ENCODE results near the gene CCL17. TPM values are rescaled to one million over a fixed set of nuclear protein-coding genes. Genes with fewer than 3 reads are reported as not detected.
A peak's percentile ranks its signal among the peaks of the same experiment; 100 is the strongest.

CCL17 gene
- total RNA-seq, 6 donors from 2014 or later, result 2.8 to 24.2 (median 5.8) TPM; not detected in 3

DNA sequence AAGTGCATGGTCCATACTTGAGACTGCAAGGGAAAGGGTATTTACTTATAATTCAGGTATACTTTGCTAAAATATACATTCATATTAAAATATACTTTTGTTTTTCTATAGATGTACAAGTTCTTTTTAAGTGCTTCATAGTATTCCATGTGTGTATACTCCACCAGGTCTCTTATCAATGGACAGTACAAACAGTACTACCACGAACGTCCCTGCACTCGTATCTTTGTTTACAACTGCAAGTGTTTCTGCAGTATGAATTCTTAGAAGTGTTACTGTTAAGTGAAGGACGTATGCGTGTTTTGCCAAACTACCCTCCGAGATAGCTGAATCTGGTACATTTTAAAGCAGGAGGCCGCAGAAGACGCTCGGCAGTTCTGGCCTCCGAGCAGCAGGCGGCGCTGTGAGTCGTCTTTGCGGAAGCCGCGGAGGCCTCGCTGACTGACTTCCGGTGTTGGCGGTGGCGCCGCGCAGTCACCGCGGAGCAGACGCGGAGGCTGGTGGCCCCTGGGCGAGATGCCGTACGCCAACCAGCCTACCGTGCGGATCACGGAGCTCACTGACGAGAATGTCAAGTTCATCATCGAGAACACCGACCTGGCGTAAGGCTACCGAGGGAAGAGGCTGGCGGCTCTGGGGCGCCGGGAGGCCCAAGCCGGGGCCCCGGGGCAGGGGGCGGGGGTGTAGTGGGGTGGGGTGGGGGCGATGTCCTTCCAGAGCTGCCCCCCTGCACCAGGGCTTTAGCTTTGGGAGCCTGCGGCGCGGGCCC lies 57.8 kb downstream of the CCL17 start, which contains the start of gene POLR2C:
Gene POLR2C, plus strand, starts transcription at position 471 of the 769 bp plus-strand sequence. Its CDS starts 46 bp downstream, at position 517.
- WGBS, 2 donors, result 2 to 8% methylated on average over 9 to 23 of the region's 47 CpGs

DNA sequence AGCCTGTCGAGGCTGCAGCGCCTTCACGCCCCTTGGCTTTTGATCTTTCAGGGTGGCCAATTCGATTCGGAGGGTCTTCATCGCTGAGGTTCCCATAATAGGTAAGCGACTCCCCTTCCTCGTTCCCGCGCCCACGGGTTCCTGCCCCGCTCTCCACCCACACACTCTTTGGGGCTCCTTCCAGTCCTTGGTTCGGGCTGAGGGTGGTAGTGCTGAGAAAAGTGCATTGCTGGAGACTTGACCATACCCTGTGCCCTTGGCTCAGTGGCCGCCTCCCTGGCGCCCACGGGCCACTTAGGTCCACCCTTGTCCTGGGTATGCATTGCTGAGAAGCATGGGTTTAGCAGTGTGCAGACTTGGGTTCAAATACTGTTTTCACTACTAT lies 58.4 kb downstream of the CCL17 start:
- peak; percentile 47 to 58 for ATAC-seq (ENCODE audit: low FRiP score in 2 of 2)

More for the DNA sequence above, 57.8 kb downstream of the CCL17 start, which contains the start of gene POLR2C:
- Histone ChIP-seq H3K27me3 (no peaks in the 10 kb centered on the region), H3K4me1 (peaks cover 22 to 43% (median 27%) of the 10 kb centered on the region in 4 donors), H3K36me3 (peaks cover 25 to 71% (median 51%) of the 10 kb centered on the region in 4 donors), H3K4me3 (peak within 1 kb of the TSS; percentile 91 to 99 (median 94)), H3K27ac (peak within 1 kb of the TSS; percentile 84 to 97 (median 94)), H3K9me3 (no peaks in the 10 kb centered on the region)
- peak; percentile 90 to 98 for ATAC-seq (ENCODE audit: low FRiP score in 2 of 2)
- TF ChIP-seq, protein P1, sequence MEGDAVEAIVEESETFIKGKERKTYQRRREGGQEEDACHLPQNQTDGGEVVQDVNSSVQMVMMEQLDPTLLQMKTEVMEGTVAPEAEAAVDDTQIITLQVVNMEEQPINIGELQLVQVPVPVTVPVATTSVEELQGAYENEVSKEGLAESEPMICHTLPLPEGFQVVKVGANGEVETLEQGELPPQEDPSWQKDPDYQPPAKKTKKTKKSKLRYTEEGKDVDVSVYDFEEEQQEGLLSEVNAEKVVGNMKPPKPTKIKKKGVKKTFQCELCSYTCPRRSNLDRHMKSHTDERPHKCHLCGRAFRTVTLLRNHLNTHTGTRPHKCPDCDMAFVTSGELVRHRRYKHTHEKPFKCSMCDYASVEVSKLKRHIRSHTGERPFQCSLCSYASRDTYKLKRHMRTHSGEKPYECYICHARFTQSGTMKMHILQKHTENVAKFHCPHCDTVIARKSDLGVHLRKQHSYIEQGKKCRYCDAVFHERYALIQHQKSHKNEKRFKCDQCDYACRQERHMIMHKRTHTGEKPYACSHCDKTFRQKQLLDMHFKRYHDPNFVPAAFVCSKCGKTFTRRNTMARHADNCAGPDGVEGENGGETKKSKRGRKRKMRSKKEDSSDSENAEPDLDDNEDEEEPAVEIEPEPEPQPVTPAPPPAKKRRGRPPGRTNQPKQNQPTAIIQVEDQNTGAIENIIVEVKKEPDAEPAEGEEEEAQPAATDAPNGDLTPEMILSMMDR (IDR thresholded peaks at IDR 0.05), result peak; percentile 96 to 99 (median 98)
- TF ChIP-seq EP300 (IDR thresholded peaks at IDR 0.05) (peak in 1 of 4 donors; percentile 3), POLR2A (IDR thresholded peaks at IDR 0.05) (peak; percentile 59 to 95 (median 74)), POLR2AphosphoS5 (IDR thresholded peaks at IDR 0.05) (peak; percentile 98 to 99)
- DNase-seq, result peak; percentile 92 to 99

DNA sequence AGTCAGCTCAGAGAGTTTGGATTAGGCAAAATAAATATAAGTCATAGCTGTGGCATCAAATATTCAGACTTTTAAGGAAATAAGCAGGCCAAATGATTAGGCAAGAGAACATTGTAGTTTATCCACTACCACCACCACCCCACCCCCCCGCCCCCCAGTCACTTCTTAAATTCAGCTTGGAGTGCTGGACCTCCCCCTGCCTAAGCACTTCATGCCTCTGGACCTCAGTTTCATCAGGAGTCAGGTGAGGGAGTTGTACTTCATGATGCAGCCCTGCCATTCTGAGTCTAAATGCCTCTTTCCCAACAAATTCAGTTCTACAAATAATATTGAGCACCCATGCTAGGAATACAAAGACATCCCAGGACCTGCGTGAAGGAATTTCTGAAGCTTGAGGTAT lies 60.0 kb downstream of the CCL17 start:
- Histone ChIP-seq H3K4me1 (peaks cover 22 to 51% (median 29%) of the 10 kb centered on the region in 4 donors), H3K36me3 (peaks cover 18 to 71% (median 54%) of the 10 kb centered on the region in 4 donors), H3K27ac (peak overlapping the region in 2 of 4 donors; percentile 31 to 60), H3K4me3 (no peak overlapping the region), H3K27me3 (no peaks in the 10 kb centered on the region), H3K9me3 (no peaks in the 10 kb centered on the region)
- WGBS, 2 donors, result 66 to 81% methylated on average over 2 of the region's 2 CpGs
- ATAC-seq (ENCODE audit: low FRiP score in 2 of 2), result no peak
- TF ChIP-seq, protein P1 (IDR thresholded peaks at IDR 0.05), result no peak
- TF ChIP-seq POLR2A (IDR thresholded peaks at IDR 0.05) (no peak), EP300 (IDR thresholded peaks at IDR 0.05) (no peak), POLR2AphosphoS5 (IDR thresholded peaks at IDR 0.05) (no peak)
- DNase-seq, result no peak

More for the DNA sequence above, 58.4 kb downstream of the CCL17 start:
- peaks cover 21 to 71% (median 50%) of the 10 kb centered on the region in 4 donors for H3K36me3 ChIP-seq
- peak overlapping the region; percentile 91 to 99 (median 94) for H3K4me3 ChIP-seq
- no peaks in the 10 kb centered on the region for H3K27me3 ChIP-seq
- DNase-seq, result peak in 1 of 2 donors; percentile 74
- TF ChIP-seq POLR2A (IDR thresholded peaks at IDR 0.05), result no peak
- TF ChIP-seq, protein P1 (IDR thresholded peaks at IDR 0.05), result no peak
- TF ChIP-seq EP300 (IDR thresholded peaks at IDR 0.05), result no peak
- no peak for TF ChIP-seq POLR2AphosphoS5 (IDR thresholded peaks at IDR 0.05)
- WGBS, 2 donors, result 0% methylated on average over 12 to 15 of the region's 16 CpGs
- no peaks in the 10 kb centered on the region for H3K9me3 ChIP-seq
- peak overlapping the region; percentile 84 to 97 (median 94) for H3K27ac ChIP-seq
- H3K4me1 ChIP-seq, result peaks cover 22 to 47% (median 27%) of the 10 kb centered on the region in 4 donors

Other genes starting within 250 kb of the CCL17 start
- gene PSME3IP1, start 218.7 kb upstream of the CCL17 start, total RNA-seq, result 100 to 1,000 TPM in 1 of 6 donors, 10 to 100 TPM in 5; 49.9 to 113 (median 75.2) TPM
- 100 to 1,000 TPM in 1 of 6 donors, 10 to 100 TPM in 5; 26.9 to 102 (median 30.3) TPM for gene RSPRY1, start 218.4 kb upstream of the CCL17 start, total RNA-seq
- gene ARL2BP, start 159.5 kb upstream of the CCL17 start, total RNA-seq, result 10 to 100 TPM; 18.9 to 74.9 (median 54.2) TPM
- 100 to 1,000 TPM in 4 of 6 donors, 10 to 100 TPM in 2; 38.8 to 184 (median 114) TPM for gene PLLP, start 120.1 kb upstream of the CCL17 start, total RNA-seq
- 1 to 10 TPM in 1 of 6 donors, under 1 TPM in 3, not detected in 2; 0.39 to 4.7 (median 0.71) TPM for gene CCL22, start 46.0 kb upstream of the CCL17 start, total RNA-seq
- 100 to 1,000 TPM in 1 of 6 donors, 10 to 100 TPM in 4, 1 to 10 TPM in 1; 6.3 to 106 (median 31.7) TPM for gene CX3CL1, start 32.3 kb upstream of the CCL17 start, total RNA-seq
- 10 to 100 TPM; 21.0 to 44.5 (median 36.5) TPM for gene CIAPIN1, start 42.6 kb downstream of the CCL17 start, total RNA-seq
- gene COQ9, start 42.7 kb downstream of the CCL17 start, total RNA-seq, result 10 to 100 TPM; 33.1 to 47.1 (median 39.4) TPM
- gene POLR2C, start 57.9 kb downstream of the CCL17 start, total RNA-seq, result 100 to 1,000 TPM in 4 of 6 donors, 10 to 100 TPM in 2; 70.6 to 210 (median 112) TPM
- gene DOK4, start 81.7 kb downstream of the CCL17 start, total RNA-seq, result 10 to 100 TPM; 36.7 to 87.3 (median 54.1) TPM
- 10 to 100 TPM in 5 of 6 donors, 1 to 10 TPM in 1; 8.2 to 41.9 (median 16.5) TPM for gene CCDC102A, start 131.8 kb downstream of the CCL17 start, total RNA-seq
- 1 to 10 TPM in 3 of 6 donors, under 1 TPM in 3; 0.76 to 1.8 (median 0.92) TPM for gene ADGRG5, start 137.9 kb downstream of the CCL17 start, total RNA-seq
- gene ADGRG1, start 223.9 kb downstream of the CCL17 start, total RNA-seq, result 10 to 100 TPM; 34.6 to 89.3 (median 40.4) TPM

Data from upper lobe of left lung (tissue), 6 donors.